Upper lobe of left lung (tissue), 6 donors: ENCODE data around the gene CHL1. TPM values are rescaled to one million over a fixed set of nuclear protein-coding genes. Genes with fewer than 3 reads are reported as not detected.

Experiments used
- ATAC-seq, 2 donors: fragments of 200-7000 bp; cut with Tn5 transposase; one replicate each; pipeline ENCODE4 v1.9.1; 2022; ENCODE audit warnings: mild to moderate bottlenecking in 2 of 2, moderate library complexity in 2 of 2; ENCODE audit not compliant: low FRiP score in 2 of 2
- DNase-seq, 2 donors: peaks; one replicate each; pipeline ENCODE4 v3.0.0-alpha.2; 2019 to 2020
- H3K27ac ChIP-seq, 4 donors: fragments of 200-600 bp; sonication (generic); one replicate each; pipeline ENCODE4 v1.5.1; 2016 to 2019
- H3K27me3 ChIP-seq, 4 donors: fragments of 200-600 bp; sonication (generic); one replicate each; pipeline ENCODE4 v1.5.1; 2017 to 2019
- H3K36me3 ChIP-seq, 4 donors: fragments of 200-600 bp; sonication (generic); one replicate each; pipeline ENCODE4 v1.5.1; 2016 to 2019
- H3K4me1 ChIP-seq, 4 donors: fragments of 200-600 bp; sonication (generic); one replicate each; pipeline ENCODE4 v1.5.1; 2018 to 2019
- H3K4me3 ChIP-seq, 4 donors: fragments of 200-600 bp; sonication (generic); one replicate each; pipeline ENCODE4 v1.5.1; 2017 to 2019; ENCODE audit warnings: mild to moderate bottlenecking in 2 of 4, moderate library complexity in 1 of 4
- H3K9me3 ChIP-seq, 4 donors: fragments of 200-600 bp; sonication (generic); one replicate each; pipeline ENCODE4 v1.5.1; 2018 to 2019
- EP300 ChIP-seq, 4 donors: sonication (generic); formaldehyde crosslinking; IDR thresholded peaks; one replicate each; pipeline ENCODE4 v1.5.1; 2017; ENCODE audit warnings: antibody characterized with exemption in 4 of 4, control low read depth in 2 of 4
- POLR2A ChIP-seq, 4 donors: fragments of 450-650 bp; IDR thresholded peaks; one replicate each; pipeline ENCODE4 v1.5.1; 2016 to 2017; ENCODE audit warnings: antibody characterized with exemption in 4 of 4, mild to moderate bottlenecking in 2 of 4
- POLR2AphosphoS5 ChIP-seq, 2 donors: sonication (generic); formaldehyde crosslinking; IDR thresholded peaks; one replicate each; pipeline ENCODE4 v1.5.1; 2017; ENCODE audit warnings: antibody characterized with exemption in 2 of 2
- WGBS, 2 donors: methylation state at CpG; one replicate each; pipeline ENCODE4 v1.1.5; 2017 to 2018; 5-methylcytosine and 5-hydroxymethylcytosine counted together
- total RNA-seq, 6 donors: library from RNA; depleted of rRNA in 4 of 6; stranded (reverse); fragments of >200 nt in 4 of 6; gene quantifications; one replicate each; pipeline versions ENCODE4 v1.1.0 to v1.2.1, GENCODE V29; 2016 to 2021
- TF ChIP-seq, protein P1 (sequence below), 6 experiments: fragments of 450-650 bp in 4 of 6; fragments of 200-600 bp in 2 of 6; sonication (generic) in 2 of 6; IDR thresholded peaks; one replicate each; pipeline ENCODE4 v1.5.1; 2016 to 2019; ENCODE audit warnings: antibody characterized with exemption in 6 of 6
- donor health status: DM: no; HTN: no; CAD: no; lungs with moderate emphysema.
- donor health status: DM: no; HTN: yes; CAD: no; lungs with severe emphysema.

CHL1 gene
- total RNA-seq, 6 donors from 2014 or later, result 3.1 to 14.3 (median 4.9) TPM

DNA sequence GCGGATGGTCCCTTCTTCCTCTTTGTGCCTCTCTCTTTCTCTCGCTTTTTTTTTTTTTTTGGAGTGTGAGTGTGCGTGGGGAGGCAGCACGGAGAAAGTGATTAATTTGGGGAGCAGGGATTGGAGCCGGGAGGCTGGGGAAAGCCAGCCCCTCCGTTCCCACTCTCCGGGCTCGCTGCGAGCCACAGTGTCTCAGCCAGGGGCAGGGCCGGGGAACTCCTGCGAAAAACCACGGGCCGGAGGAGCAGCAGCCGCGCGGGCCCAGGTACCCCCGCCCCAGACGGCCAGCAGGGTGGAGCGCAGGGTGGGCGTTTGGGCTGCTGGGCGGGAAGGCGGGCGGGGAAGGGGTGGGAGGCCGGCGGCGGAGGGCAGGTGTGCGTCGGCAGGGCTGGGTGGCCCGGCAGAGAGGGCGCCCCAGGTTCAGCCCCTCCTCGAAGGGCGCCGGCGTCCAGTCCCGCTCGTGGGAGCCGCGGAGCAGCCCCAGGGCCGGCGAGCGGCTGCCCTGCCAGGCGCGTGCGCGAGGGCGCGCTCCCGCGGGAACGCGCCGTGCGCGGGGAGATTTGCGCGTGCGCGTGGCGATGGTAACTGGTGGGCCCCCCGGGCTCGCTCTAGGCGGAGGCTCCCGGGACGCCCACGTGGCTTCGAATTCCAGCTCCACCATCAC, 1.4 kb downstream of the CHL1 start:
- 6 to 7% methylated on average over 15 to 53 of the region's 66 CpGs for WGBS, 2 donors
- peak; percentile 25 to 47 for ATAC-seq
- peaks cover 0 to 20% (median 6%) of the 10 kb centered on the region in 4 donors for H3K27me3 ChIP-seq

DNA sequence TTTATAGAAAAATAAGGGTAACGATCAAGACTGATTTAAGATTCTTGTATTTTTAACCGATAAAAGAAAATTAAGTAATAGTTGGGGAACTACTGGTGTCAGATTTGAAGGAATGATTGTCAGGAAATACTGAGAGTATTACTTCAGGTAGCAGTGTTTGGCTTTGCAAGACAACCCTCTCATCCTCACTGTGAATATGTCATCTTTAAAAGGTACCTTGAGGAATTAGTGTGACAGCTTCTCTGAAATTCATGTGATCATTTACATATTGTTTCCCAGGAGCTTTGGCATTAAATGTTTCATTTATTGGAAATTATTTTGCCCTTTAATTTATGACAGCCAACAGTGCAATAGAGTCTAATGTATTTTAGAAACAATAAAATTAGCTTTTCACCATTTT, 3.3 kb downstream of the CHL1 start:
- WGBS, 2 donors, result 96% methylated on average over 2 of the region's 2 CpGs
- Histone ChIP-seq H3K4me1 (peaks cover 2 to 23% (median 16%) of the 10 kb centered on the region in 4 donors), H3K27me3 (peaks cover 0 to 20% (median 6%) of the 10 kb centered on the region in 4 donors), H3K4me3 (no peak overlapping the region), H3K9me3 (no peaks in the 10 kb centered on the region), H3K27ac (no peak overlapping the region), H3K36me3 (no peaks in the 10 kb centered on the region)
- no peak for DNase-seq
- TF ChIP-seq, protein P1, sequence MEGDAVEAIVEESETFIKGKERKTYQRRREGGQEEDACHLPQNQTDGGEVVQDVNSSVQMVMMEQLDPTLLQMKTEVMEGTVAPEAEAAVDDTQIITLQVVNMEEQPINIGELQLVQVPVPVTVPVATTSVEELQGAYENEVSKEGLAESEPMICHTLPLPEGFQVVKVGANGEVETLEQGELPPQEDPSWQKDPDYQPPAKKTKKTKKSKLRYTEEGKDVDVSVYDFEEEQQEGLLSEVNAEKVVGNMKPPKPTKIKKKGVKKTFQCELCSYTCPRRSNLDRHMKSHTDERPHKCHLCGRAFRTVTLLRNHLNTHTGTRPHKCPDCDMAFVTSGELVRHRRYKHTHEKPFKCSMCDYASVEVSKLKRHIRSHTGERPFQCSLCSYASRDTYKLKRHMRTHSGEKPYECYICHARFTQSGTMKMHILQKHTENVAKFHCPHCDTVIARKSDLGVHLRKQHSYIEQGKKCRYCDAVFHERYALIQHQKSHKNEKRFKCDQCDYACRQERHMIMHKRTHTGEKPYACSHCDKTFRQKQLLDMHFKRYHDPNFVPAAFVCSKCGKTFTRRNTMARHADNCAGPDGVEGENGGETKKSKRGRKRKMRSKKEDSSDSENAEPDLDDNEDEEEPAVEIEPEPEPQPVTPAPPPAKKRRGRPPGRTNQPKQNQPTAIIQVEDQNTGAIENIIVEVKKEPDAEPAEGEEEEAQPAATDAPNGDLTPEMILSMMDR (IDR thresholded peaks at IDR 0.05), result no peak
- TF ChIP-seq POLR2AphosphoS5 (IDR thresholded peaks at IDR 0.05) (no peak), EP300 (IDR thresholded peaks at IDR 0.05) (no peak), POLR2A (IDR thresholded peaks at IDR 0.05) (no peak)
- ATAC-seq, result no peak

More for the DNA sequence above, 1.4 kb downstream of the CHL1 start:
- Histone ChIP-seq H3K4me1 (peaks cover 2 to 23% (median 16%) of the 10 kb centered on the region in 4 donors), H3K4me3 (peak overlapping the region in 3 of 4 donors; percentile 35 to 58 (median 53)), H3K9me3 (no peaks in the 10 kb centered on the region), H3K36me3 (no peaks in the 10 kb centered on the region), H3K27ac (peak overlapping the region in 3 of 4 donors; percentile 22 to 64 (median 32))
- peak in 1 of 2 donors; percentile 81 for DNase-seq
- TF ChIP-seq POLR2AphosphoS5 (IDR thresholded peaks at IDR 0.05) (no peak), POLR2A (IDR thresholded peaks at IDR 0.05) (no peak), EP300 (IDR thresholded peaks at IDR 0.05) (no peak)
- TF ChIP-seq, protein P1 (IDR thresholded peaks at IDR 0.05), result no peak

DNA sequence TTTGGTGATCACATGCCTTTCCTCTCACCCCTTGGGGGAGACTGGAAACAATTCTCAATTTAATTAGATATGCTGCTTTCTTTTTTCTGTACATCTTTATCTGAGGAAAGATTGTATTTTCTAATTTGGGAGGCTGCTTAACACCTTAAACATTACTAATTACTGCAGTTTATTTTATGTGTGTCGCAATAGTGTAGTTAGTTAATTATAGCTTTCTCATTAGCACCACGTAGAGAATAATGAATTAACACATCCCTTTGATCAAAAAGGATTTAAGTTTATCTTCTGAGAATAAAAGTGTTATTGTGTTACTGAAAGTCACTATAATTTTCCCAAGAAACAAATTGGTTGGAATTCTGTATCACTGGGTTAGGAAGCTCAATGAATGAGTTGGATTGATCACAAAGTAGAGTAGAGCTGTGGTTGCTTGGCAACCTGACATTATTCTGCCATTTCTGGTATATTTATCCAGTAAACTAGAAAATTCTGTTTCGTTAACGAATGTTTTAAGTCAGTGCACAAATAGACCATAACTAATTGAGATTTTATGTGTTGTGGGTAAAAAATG, 4.3 kb downstream of the CHL1 start:
- TF ChIP-seq POLR2A (IDR thresholded peaks at IDR 0.05) (no peak), EP300 (IDR thresholded peaks at IDR 0.05) (no peak), POLR2AphosphoS5 (IDR thresholded peaks at IDR 0.05) (no peak)
- TF ChIP-seq, protein P1 (IDR thresholded peaks at IDR 0.05), result no peak
- no peak for DNase-seq
- ATAC-seq, result no peak
- Histone ChIP-seq H3K27ac (no peak overlapping the region), H3K27me3 (peaks cover 0 to 20% (median 6%) of the 10 kb centered on the region in 4 donors), H3K4me3 (no peak overlapping the region), H3K9me3 (no peaks in the 10 kb centered on the region), H3K36me3 (no peaks in the 10 kb centered on the region), H3K4me1 (peaks cover 2 to 23% (median 16%) of the 10 kb centered on the region in 4 donors)
- 77 to 79% methylated on average over 4 of the region's 4 CpGs for WGBS, 2 donors

DNA sequence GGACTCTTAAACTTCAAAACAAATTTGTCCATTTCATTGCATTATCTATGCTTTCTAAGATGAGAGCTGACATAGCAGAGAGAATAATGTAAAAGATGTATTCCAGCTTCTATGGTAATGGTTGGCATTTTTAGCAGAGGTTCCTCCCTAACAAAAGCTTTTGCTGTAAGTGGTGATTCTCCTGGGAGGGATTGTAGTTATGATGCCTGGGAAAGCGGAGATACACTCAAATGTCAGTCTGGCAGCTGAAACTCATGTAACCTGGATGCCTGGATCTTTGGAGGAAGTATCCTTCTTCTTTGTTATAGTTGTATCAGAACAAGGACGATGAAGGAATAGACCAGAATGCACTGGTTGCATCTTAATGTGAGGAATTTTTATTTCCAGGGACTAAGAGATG, 7.5 kb downstream of the CHL1 start:
- 71 to 74% methylated on average over 2 of the region's 2 CpGs for WGBS, 2 donors
- H3K36me3 ChIP-seq, result no peaks in the 10 kb centered on the region
- no peak for DNase-seq
- no peaks in the 10 kb centered on the region for H3K27me3 ChIP-seq
- ATAC-seq, result no peak
- TF ChIP-seq POLR2A (IDR thresholded peaks at IDR 0.05) (no peak), POLR2AphosphoS5 (IDR thresholded peaks at IDR 0.05) (no peak), EP300 (IDR thresholded peaks at IDR 0.05) (no peak)
- TF ChIP-seq, protein P1 (IDR thresholded peaks at IDR 0.05), result no peak
- H3K4me3 ChIP-seq, result no peak overlapping the region
- H3K9me3 ChIP-seq, result no peaks in the 10 kb centered on the region
- H3K27ac ChIP-seq, result no peak overlapping the region
- no peaks in the 10 kb centered on the region for H3K4me1 ChIP-seq
